CD14-positive monocyte (primary cell): ENCODE results near the gene USP53. TPM values are rescaled to one million over a fixed set of nuclear protein-coding genes. Genes with fewer than 3 reads are reported as not detected.

ENCODE experiments used
- DNase-seq, 3 donors: peaks; one replicate each; pipeline ENCODE4 v3.0.0-alpha.2; 2011 to 2022
- H2AFZ ChIP-seq: 2 replicates; pipeline ENCODE4 v1.6.0; 2012; ENCODE audit warnings: mild to moderate bottlenecking, low read depth, low read length, inconsistent platforms; ENCODE audit not compliant: insufficient read depth, poor library complexity, severe bottlenecking
- H3K27ac ChIP-seq, 2 donors: 1 replicate in 1 of 2; 2 replicates in 1 of 2; pipeline ENCODE4 v1.5.1; 2012 to 2013; ENCODE audit warnings: low read length in 2 of 2, control low read depth in 1 of 2, inconsistent platforms in 1 of 2, low read depth in 1 of 2, mild to moderate bottlenecking in 1 of 2
- H3K27me3 ChIP-seq, 2 donors: one replicate each; pipeline versions ENCODE4 v1.6.0 to v1.6.1; 2011 to 2013; ENCODE audit warnings: low read length in 2 of 2; ENCODE audit not compliant: control insufficient read depth in 2 of 2, insufficient read depth in 2 of 2
- H3K36me3 ChIP-seq, 2 donors: replicated peaks in 1 of 2; 1 replicate in 1 of 2; 2 replicates in 1 of 2; pipeline versions ENCODE4 v1.5.1 to v1.6.1; 2012 to 2013; ENCODE audit warnings: low read length in 2 of 2, control low read depth in 1 of 2, inconsistent platforms in 1 of 2, mild to moderate bottlenecking in 1 of 2; ENCODE audit not compliant: insufficient read depth in 2 of 2, control insufficient read depth in 1 of 2
- H3K4me1 ChIP-seq, 2 donors: 1 replicate in 1 of 2; 2 replicates in 1 of 2; pipeline versions ENCODE4 v1.5.1 to v1.6.1; 2012 to 2013; ENCODE audit warnings: low read length in 2 of 2, control low read depth in 1 of 2, inconsistent platforms in 1 of 2, mild to moderate bottlenecking in 1 of 2, moderate library complexity in 1 of 2; ENCODE audit not compliant: insufficient read depth in 2 of 2, control insufficient read depth in 1 of 2
- H3K4me2 ChIP-seq: replicated peaks from 2 replicates; pipeline ENCODE3; 2012; ENCODE audit warnings: low read length, moderate library complexity, mild to moderate bottlenecking; ENCODE audit not compliant: poor library complexity, severe bottlenecking; ENCODE audit errors: extremely low read depth
- H3K4me3 ChIP-seq, 3 experiments: fragments of 200-600 bp in 1 of 3; sonication (generic) in 1 of 3; replicated peaks in 1 of 3; 1 replicate in 2 of 3; 2 replicates in 1 of 3; pipeline ENCODE4 v1.5.1; 2011 to 2013; ENCODE audit warnings: low read length in 3 of 3, mild to moderate bottlenecking in 3 of 3, control low read depth in 2 of 3, low read depth in 2 of 3, inconsistent platforms in 1 of 3, moderate library complexity in 1 of 3
- H3K79me2 ChIP-seq: 2 replicates; pipeline ENCODE4 v1.6.0; 2012; ENCODE audit warnings: mild to moderate bottlenecking, control low read depth, inconsistent platforms, low read length, moderate library complexity; ENCODE audit not compliant: insufficient read depth
- H3K9ac ChIP-seq: 2 replicates; pipeline ENCODE4 v1.6.0; 2017; ENCODE audit warnings: low read length, mild to moderate bottlenecking; ENCODE audit not compliant: insufficient read depth, poor library complexity, severe bottlenecking
- H3K9me3 ChIP-seq, 2 donors: replicated peaks in 1 of 2; 1 replicate in 1 of 2; 2 replicates in 1 of 2; pipeline versions ENCODE4 v1.5.1 to v1.6.1; 2012 to 2013; ENCODE audit warnings: low read length in 2 of 2, control low read depth in 1 of 2; ENCODE audit not compliant: control insufficient read depth in 1 of 2, insufficient read depth in 1 of 2
- H4K20me1 ChIP-seq: 2 replicates; pipeline ENCODE4 v1.6.0; 2012; ENCODE audit warnings: mild to moderate bottlenecking, low read length, control low read depth, moderate library complexity; ENCODE audit not compliant: insufficient read depth
- H3K27ac Mint-ChIP-seq, 7 donors: one replicate each; pipeline ENCODE4 v1.8.0; 2020; ENCODE audit warnings: mild to moderate bottlenecking in 7 of 7, mixed read lengths in 7 of 7, moderate library complexity in 6 of 7, inconsistent platforms in 2 of 7
- H3K27me3 Mint-ChIP-seq, 3 donors: one replicate each; pipeline ENCODE4 v1.8.0; 2021 to 2022; ENCODE audit warnings: low read depth in 3 of 3, mild to moderate bottlenecking in 3 of 3, mixed read lengths in 3 of 3, moderate library complexity in 3 of 3, inconsistent platforms in 1 of 3
- H3K36me3 Mint-ChIP-seq, 2 donors: one replicate each; pipeline ENCODE4 v1.8.0; 2020; ENCODE audit warnings: mixed read lengths in 2 of 2, inconsistent platforms in 1 of 2, mild to moderate bottlenecking in 1 of 2
- H3K4me1 Mint-ChIP-seq: one replicate; pipeline ENCODE4 v1.8.0; 2020; ENCODE audit warnings: mild to moderate bottlenecking, mixed read lengths
- H3K4me3 Mint-ChIP-seq, 2 donors: one replicate each; pipeline ENCODE4 v1.8.0; 2020; ENCODE audit warnings: mild to moderate bottlenecking in 2 of 2, mixed read lengths in 2 of 2, moderate library complexity in 1 of 2
- H3K9me3 Mint-ChIP-seq, 7 donors: one replicate each; pipeline ENCODE4 v1.8.0; 2020 to 2022; ENCODE audit warnings: mixed read lengths in 7 of 7, mild to moderate bottlenecking in 6 of 7, moderate library complexity in 6 of 7, inconsistent platforms in 2 of 7
- WGBS: methylation state at CpG from one replicate; pipeline ENCODE4 v1.1.5; 2013; ENCODE audit warnings: missing lambda C conversion rate; ENCODE audit not compliant: insufficient coverage; 5-methylcytosine and 5-hydroxymethylcytosine counted together
- intact Hi-C, 2 donors: fragments of 100-400 bp; cut with micrococcal nuclease; formaldehyde crosslinking; loops; one replicate each; pipeline versions ENCODE4 v1.15.0 to v1.15.1; 2023
- polyA plus RNA-seq, 3 donors: library from polyadenylated mRNA; depleted of rRNA in 1 of 3; unstranded in 2 of 3; stranded (reverse) in 1 of 3; fragments of 300-500 nt in 2 of 3; fragments of >200 nt in 1 of 3; fragmentation: Illumina TruSeq in 2 of 3; gene quantifications; 1 replicate in 2 of 3; 2 replicates in 1 of 3; pipeline ENCODE4 v1.2.3, GENCODE V29; 2012 to 2021
- TF ChIP-seq, protein P1 (sequence below): fragments of 200-600 bp; IDR thresholded peaks from one replicate; pipeline ENCODE4 v1.8.0; 2022; ENCODE audit warnings: antibody characterized with exemption, mild to moderate bottlenecking

USP53 gene
- polyA plus RNA-seq, 3 donors = 0.11 to 0.44 (median 0.22) TPM

DNA sequence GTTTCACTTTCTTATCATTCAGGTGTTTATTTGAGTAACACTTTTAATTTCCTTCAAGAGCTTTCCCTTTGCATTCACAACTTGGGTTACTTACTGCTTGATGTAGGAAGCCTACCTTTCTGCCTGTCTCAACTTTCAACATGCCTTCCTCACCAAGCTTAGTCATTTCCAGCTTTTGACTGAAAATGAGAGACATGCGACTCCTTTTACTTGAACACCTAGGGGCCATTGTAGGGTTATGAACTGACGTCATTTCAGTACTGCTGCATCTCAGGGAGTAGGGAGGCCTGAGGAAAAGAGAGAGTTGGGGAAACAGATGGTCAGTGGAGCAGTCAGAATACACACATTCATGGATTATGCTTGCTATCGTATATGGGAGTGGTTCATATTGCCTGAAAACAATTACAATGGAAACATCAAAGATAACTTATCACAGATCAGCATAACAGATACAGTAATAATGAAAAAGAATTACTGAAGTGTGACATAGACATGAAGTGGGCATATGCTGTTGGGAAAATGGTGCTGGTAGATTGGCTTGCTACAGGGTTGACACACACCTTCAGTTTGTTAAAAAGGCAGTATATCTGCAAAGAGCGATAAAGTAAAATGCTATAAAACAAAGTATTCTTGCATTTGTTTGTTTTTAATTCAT, 25.7 kb downstream of the USP53 start:
- Histone ChIP-seq H3K4me1 (peaks cover 0 to 3% of the 10 kb centered on the region in 2 donors), H2AFZ (no peak overlapping the region), H3K9ac (no peak overlapping the region), H4K20me1 (no peaks in the 10 kb centered on the region), H3K27me3 (no peaks in the 10 kb centered on the region), H3K4me2 (no peak overlapping the region), H3K9me3 (no peaks in the 10 kb centered on the region), H3K27ac (no peak overlapping the region), H3K4me3 (no peak overlapping the region), H3K36me3 (no peaks in the 10 kb centered on the region), H3K79me2 (no peaks in the 10 kb centered on the region)
- WGBS = no CpG with 5 or more reads among the region's 4 CpGs
- Mint-ChIP-seq H3K4me1 (peaks cover 8% of the 10 kb centered on the region), H3K27ac (peak overlapping the region in 1 of 7 donors; percentile 17), H3K9me3 (no peaks in the 10 kb centered on the region), H3K27me3 (peaks cover 0 to 1% (median 0%) of the 10 kb centered on the region in 3 donors), H3K4me3 (no peak overlapping the region), H3K36me3 (peaks cover 0 to 1% of the 10 kb centered on the region in 2 donors)
- DNase-seq = no peak
- TF ChIP-seq, protein P1, sequence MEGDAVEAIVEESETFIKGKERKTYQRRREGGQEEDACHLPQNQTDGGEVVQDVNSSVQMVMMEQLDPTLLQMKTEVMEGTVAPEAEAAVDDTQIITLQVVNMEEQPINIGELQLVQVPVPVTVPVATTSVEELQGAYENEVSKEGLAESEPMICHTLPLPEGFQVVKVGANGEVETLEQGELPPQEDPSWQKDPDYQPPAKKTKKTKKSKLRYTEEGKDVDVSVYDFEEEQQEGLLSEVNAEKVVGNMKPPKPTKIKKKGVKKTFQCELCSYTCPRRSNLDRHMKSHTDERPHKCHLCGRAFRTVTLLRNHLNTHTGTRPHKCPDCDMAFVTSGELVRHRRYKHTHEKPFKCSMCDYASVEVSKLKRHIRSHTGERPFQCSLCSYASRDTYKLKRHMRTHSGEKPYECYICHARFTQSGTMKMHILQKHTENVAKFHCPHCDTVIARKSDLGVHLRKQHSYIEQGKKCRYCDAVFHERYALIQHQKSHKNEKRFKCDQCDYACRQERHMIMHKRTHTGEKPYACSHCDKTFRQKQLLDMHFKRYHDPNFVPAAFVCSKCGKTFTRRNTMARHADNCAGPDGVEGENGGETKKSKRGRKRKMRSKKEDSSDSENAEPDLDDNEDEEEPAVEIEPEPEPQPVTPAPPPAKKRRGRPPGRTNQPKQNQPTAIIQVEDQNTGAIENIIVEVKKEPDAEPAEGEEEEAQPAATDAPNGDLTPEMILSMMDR = no peak
- intact Hi-C loops = no loop called here

DNA sequence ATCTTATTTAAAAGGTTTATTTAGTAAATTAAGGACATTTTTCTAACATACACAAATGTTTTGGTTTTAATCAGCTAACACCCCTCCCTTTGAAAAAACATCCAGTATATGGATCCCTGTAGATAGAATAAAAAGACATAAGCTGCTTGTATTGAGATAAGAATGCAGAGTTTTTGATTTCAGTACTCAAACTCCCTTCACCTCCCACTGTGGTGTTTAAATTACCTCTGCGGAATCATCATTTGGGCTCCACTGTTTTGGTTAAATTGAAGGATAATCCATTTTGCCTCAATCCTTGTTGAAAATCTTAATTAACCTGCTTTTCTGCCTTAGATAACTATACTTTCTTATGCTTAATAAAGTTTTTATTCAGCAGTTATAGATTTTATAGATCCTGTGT, 27.6 kb downstream of the USP53 start:
- H3K4me1 ChIP-seq = peaks cover 9% of the 10 kb centered on the region in 2 donors
- no peaks in the 10 kb centered on the region for H3K9me3 ChIP-seq
- Mint-ChIP-seq H3K36me3 (peaks cover 0 to 1% of the 10 kb centered on the region in 2 donors), H3K27ac (no peak overlapping the region), H3K9me3 (no peaks in the 10 kb centered on the region), H3K4me1 (peaks cover 7% of the 10 kb centered on the region), H3K27me3 (no peaks in the 10 kb centered on the region), H3K4me3 (no peak overlapping the region)
- no peak overlapping the region for H3K4me2 ChIP-seq
- H3K4me3 ChIP-seq = no peak overlapping the region
- WGBS = no CpG with 5 or more reads among the region's 1 CpG
- H4K20me1 ChIP-seq = no peaks in the 10 kb centered on the region
- TF ChIP-seq, protein P1 = no peak
- no peak overlapping the region for H3K9ac ChIP-seq
- no peak for DNase-seq
- H3K27ac ChIP-seq = no peak overlapping the region
- no peaks in the 10 kb centered on the region for H3K27me3 ChIP-seq
- intact Hi-C loops = no loop called here
- no peaks in the 10 kb centered on the region for H3K36me3 ChIP-seq
- no peak overlapping the region for H2AFZ ChIP-seq
- no peaks in the 10 kb centered on the region for H3K79me2 ChIP-seq
